ENCODE results near the gene ERVV-1. TPM values are rescaled to one million over a fixed set of nuclear protein-coding genes. Genes with fewer than 3 reads are reported as not detected.
A peak's percentile ranks its signal among the peaks of the same experiment; 100 is the strongest.

Gene ERVV-1
- polyA plus RNA-seq, 1 donor (not counting 4 experiments of a cell fraction or from before 2014, with no cell fraction given) = not detected

- no peak overlapping the region for H3K27ac ChIP-seq (ENCODE audit: control insufficient read depth, insufficient read depth, low read length)
- no peaks in the 10 kb centered on the region for H3K9me1 ChIP-seq (ENCODE audit: control insufficient read depth, extremely low read depth, insufficient read depth, low read length)
- dilution Hi-C loops (cut with MboI; ENCODE audit: extremely low pct_ligation_motif_present, low sequenced_read_pairs) = no loop called here
- no peak overlapping the region for H3K9ac ChIP-seq (ENCODE audit: control insufficient read depth, extremely low read depth, insufficient read depth, low read length)
- peak overlapping the region; percentile 36 for H2AFZ ChIP-seq (ENCODE audit: control insufficient read depth, low read length)
- H3K36me3 ChIP-seq (ENCODE audit: control insufficient read depth in 2 of 2, extremely low read depth in 1 of 2, insufficient read depth in 2 of 2, low read length in 2 of 2) = no peaks in the 10 kb centered on the region
- TF ChIP-seq EZH2 (IDR thresholded peaks at IDR 0.05; ENCODE audit: low read length) (no peak), CTCF (optimal IDR thresholded peaks at IDR 0.05 in 1 of 3, IDR thresholded peaks at IDR 0.05 in 1 of 3, conservative IDR thresholded peaks at IDR 0.05 in 1 of 3; ENCODE audit: extremely low read depth in 1 of 3, insufficient read depth in 2 of 3, low read length in 3 of 3) (no peak)
- H3K4me3 ChIP-seq (ENCODE audit: control insufficient read depth in 2 of 3, extremely low read depth in 1 of 3, insufficient read depth in 2 of 3, low read depth in 1 of 3, low read length in 3 of 3) = peak overlapping the region in 2 of 3 experiments; percentile 13 to 22
- DNase-seq (ENCODE audit: low read depth, low spot score) (no peak), FAIRE-seq (no peak)
- H3K4me1 ChIP-seq (ENCODE audit: control insufficient read depth, extremely low read depth, insufficient read depth, low read length) = no peaks in the 10 kb centered on the region
- H3K27me3 ChIP-seq (ENCODE audit: control insufficient read depth, extremely low read depth, insufficient read depth, low read length) = no peaks in the 10 kb centered on the region
- H3K4me2 ChIP-seq (ENCODE audit: control insufficient read depth, extremely low read depth, insufficient read depth, low read depth, low read length) = peak overlapping the region; percentile 62
- no peaks in the 10 kb centered on the region for H4K20me1 ChIP-seq (ENCODE audit: control insufficient read depth, extremely low read depth, insufficient read depth, low read length)
- peaks cover 9% of the 10 kb centered on the region for H3K9me3 ChIP-seq (ENCODE audit: control insufficient read depth, low read depth, low read length)
- H3K79me2 ChIP-seq (ENCODE audit: control insufficient read depth, insufficient read depth, low read length) = no peaks in the 10 kb centered on the region
Measured at GRCh38 chr19:53057904-53058580, 44.3 kb downstream of the ERVV-1 start.

Other genes with a start within 250 kb of the ERVV-1 start
- 5.0 to 8.5 TPM (median 7.6 TPM) in 3 replicates for gene ZNF600, start 227.1 kb upstream of the ERVV-1 start, polyA plus RNA-seq
- 10.9 to 20.8 TPM (median 15.1 TPM) in 3 replicates for gene ZNF28, start 192.3 kb upstream of the ERVV-1 start, polyA plus RNA-seq
- gene ZNF468, start 156.3 kb upstream of the ERVV-1 start, polyA plus RNA-seq = 12.4 to 20.5 TPM (median 18.0 TPM) in 3 replicates
- gene ZNF320, start 116.3 kb upstream of the ERVV-1 start, polyA plus RNA-seq = 10.5 to 29.9 TPM (median 12.5 TPM) in 3 replicates
- 2.0 to 3.1 TPM (median 2.2 TPM) in 3 replicates for gene ZNF888, start 90.5 kb upstream of the ERVV-1 start, polyA plus RNA-seq
- 2.1 to 5.1 TPM (median 4.3 TPM) in 3 replicates for gene ZNF816, start 51.0 kb upstream of the ERVV-1 start, polyA plus RNA-seq
- gene ERVV-2, start 30.8 kb downstream of the ERVV-1 start, polyA plus RNA-seq = not detected in 3 replicates
- gene ZNF160, start 89.5 kb downstream of the ERVV-1 start, polyA plus RNA-seq = 10.2 to 14.4 TPM (median 12.6 TPM) in 3 replicates
- gene ZNF415, start 119.0 kb downstream of the ERVV-1 start, polyA plus RNA-seq = 4.2 to 7.5 TPM (median 5.2 TPM) in 3 replicates
- 3.3 to 4.6 TPM (median 3.8 TPM) in 3 replicates for gene ZNF347, start 145.1 kb downstream of the ERVV-1 start, polyA plus RNA-seq
- gene ZNF665, start 179.4 kb downstream of the ERVV-1 start, polyA plus RNA-seq = 2.2 to 4.3 TPM (median 2.7 TPM) in 3 replicates
- 14.0 to 22.2 TPM (median 16.8 TPM) in 3 replicates for gene ZNF677, start 241.0 kb downstream of the ERVV-1 start, polyA plus RNA-seq
- gene VN1R2, start 244.4 kb downstream of the ERVV-1 start, polyA plus RNA-seq = 0.04 TPM in 1 of 3 replicates, not detected in the others

All from keratinocyte (primary cell).